Loucy (cell line): Measurements from ENCODE around the gene ACIN1.

Source experiments
- H2AFZ ChIP-seq: fragments of 200-600 bp; sonication (generic); 2 replicates; pipeline ENCODE4 v1.6.0; 2016; ENCODE audit warnings: antibody characterized with exemption, mild to moderate bottlenecking, low read length, moderate library complexity
- H3F3A ChIP-seq: fragments of 200-600 bp; 2 replicates; pipeline ENCODE4 v1.6.0; 2016; ENCODE audit warnings: antibody characterized with exemption, low read depth, mild to moderate bottlenecking
- H3K27me3 ChIP-seq: fragments of 200-600 bp; sonication (generic); 2 replicates; pipeline ENCODE4 v1.6.1; 2014; ENCODE audit warnings: low read length, mild to moderate bottlenecking; ENCODE audit not compliant: insufficient read depth, poor library complexity, severe bottlenecking
- H3K36me3 ChIP-seq: fragments of 200-600 bp; sonication (generic); 2 replicates; pipeline ENCODE4 v1.6.1; 2016; ENCODE audit warnings: low read length; ENCODE audit not compliant: insufficient read depth
- H3K4me1 ChIP-seq: fragments of 200-600 bp; sonication (generic); 2 replicates; pipeline ENCODE4 v1.5.1; 2014; ENCODE audit warnings: low read length, mild to moderate bottlenecking; ENCODE audit not compliant: insufficient read depth, poor library complexity, severe bottlenecking
- H3K4me2 ChIP-seq: fragments of 200-600 bp; sonication (generic); 2 replicates; pipeline ENCODE4 v1.6.0; 2014; ENCODE audit warnings: antibody characterized with exemption, low read length, low read depth, mild to moderate bottlenecking; ENCODE audit not compliant: poor library complexity, severe bottlenecking
- H3K4me3 ChIP-seq: fragments of 200-600 bp; sonication (generic); 2 replicates; pipeline ENCODE4 v1.5.1; 2014; ENCODE audit warnings: low read length, mild to moderate bottlenecking, mixed read lengths; ENCODE audit not compliant: poor library complexity, severe bottlenecking
- H3K79me2 ChIP-seq: fragments of 200-600 bp; sonication (generic); 2 replicates; pipeline ENCODE4 v1.6.1; 2014; ENCODE audit warnings: low read length; ENCODE audit not compliant: insufficient read depth
- H3K9ac ChIP-seq: fragments of 200-600 bp; sonication (generic); 2 replicates; pipeline ENCODE4 v1.6.0; 2014; ENCODE audit warnings: mild to moderate bottlenecking, low read depth, low read length, moderate library complexity; ENCODE audit not compliant: poor library complexity, severe bottlenecking
- H3K9me2 ChIP-seq: fragments of 200-600 bp; sonication (generic); replicated peaks from 2 replicates; pipeline ENCODE4 v1.6.1; 2016; ENCODE audit warnings: low read depth, low read length, mixed read lengths
- H3K9me3 ChIP-seq: fragments of 200-600 bp; sonication (generic); 2 replicates; pipeline ENCODE4 v1.6.1; 2014; ENCODE audit warnings: mild to moderate bottlenecking, antibody characterized with exemption, low read length, low read depth; ENCODE audit not compliant: insufficient read depth
- H4K20me1 ChIP-seq: fragments of 200-600 bp; sonication (generic); 2 replicates; pipeline ENCODE4 v1.6.0; 2014; ENCODE audit warnings: antibody characterized with exemption, low read length, mild to moderate bottlenecking; ENCODE audit not compliant: insufficient read depth, poor library complexity, severe bottlenecking
- CTCF ChIP-seq: fragments of 200-600 bp; sonication (generic); conservative IDR thresholded peaks from 2 replicates; pipeline ENCODE4 v1.5.1; 2014; ENCODE audit warnings: mild to moderate bottlenecking, antibody characterized with exemption, low read length
- EZH2phosphoT487 ChIP-seq: fragments of 200-600 bp; IDR thresholded peaks from 2 replicates; pipeline ENCODE4 v1.6.1; 2018; ENCODE audit warnings: antibody characterized with exemption, mild to moderate bottlenecking, moderate library complexity, borderline replicate concordance

ACIN1 gene

GRCh38 chr14:23137813-23138535 is 43.0 kb upstream of the ACIN1 start:
- no peak for TF ChIP-seq EZH2phosphoT487
- no peak overlapping the region for H2AFZ ChIP-seq
- no peaks in the 10 kb centered on the region for H3K27me3 ChIP-seq
- H3K4me2 ChIP-seq, result no peak overlapping the region
- H4K20me1 ChIP-seq, result no peaks in the 10 kb centered on the region
- no peak overlapping the region for H3K9ac ChIP-seq
- no peaks in the 10 kb centered on the region for H3K9me3 ChIP-seq
- no peaks in the 10 kb centered on the region for H3K79me2 ChIP-seq
- no peaks in the 10 kb centered on the region for H3F3A ChIP-seq
- no peaks in the 10 kb centered on the region for H3K9me2 ChIP-seq
- H3K36me3 ChIP-seq, result no peaks in the 10 kb centered on the region
- no peaks in the 10 kb centered on the region for H3K4me1 ChIP-seq
- no peak overlapping the region for H3K4me3 ChIP-seq

GRCh38 chr14:23137192-23137812 is 42.4 kb upstream of the ACIN1 start:
- no peaks in the 10 kb centered on the region for H3K36me3 ChIP-seq
- TF ChIP-seq CTCF (no peak), EZH2phosphoT487 (no peak)

DNA sequence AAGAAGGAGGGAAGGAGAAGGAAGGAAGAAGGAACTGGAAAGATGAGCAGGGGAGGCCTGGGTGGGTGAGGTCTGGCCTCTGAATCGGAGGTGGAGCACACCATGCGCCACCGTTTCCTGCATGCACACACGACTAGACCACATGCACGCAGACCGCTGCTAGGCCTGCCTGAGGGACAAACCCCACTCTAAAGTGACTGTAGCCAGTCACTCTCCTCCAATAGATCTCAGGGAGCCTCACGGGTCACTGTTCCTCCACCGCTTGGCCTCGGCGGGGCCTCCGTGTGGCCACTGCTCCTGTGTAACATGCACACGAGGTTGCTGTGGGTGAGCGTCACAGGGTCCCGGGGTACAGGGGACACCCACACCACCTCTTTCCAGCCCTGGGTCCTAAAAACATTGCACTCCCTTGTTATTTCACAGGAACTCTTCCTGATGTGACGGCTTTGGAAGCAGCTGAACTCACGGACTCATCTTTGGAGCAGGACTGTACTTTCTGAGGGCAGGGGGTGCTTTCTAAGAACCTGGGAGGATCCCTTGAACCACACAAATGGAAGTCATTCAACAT is 41.7 kb upstream of the ACIN1 start:
- H3K9me2 ChIP-seq, result no peaks in the 10 kb centered on the region
- no peak overlapping the region for H3K4me2 ChIP-seq
- H3K9ac ChIP-seq, result no peak overlapping the region
- no peaks in the 10 kb centered on the region for H3K9me3 ChIP-seq
- no peaks in the 10 kb centered on the region for H3K36me3 ChIP-seq
- H3K4me1 ChIP-seq, result no peaks in the 10 kb centered on the region
- no peak overlapping the region for H2AFZ ChIP-seq
- no peaks in the 10 kb centered on the region for H4K20me1 ChIP-seq
- H3K27me3 ChIP-seq, result no peaks in the 10 kb centered on the region
- TF ChIP-seq EZH2phosphoT487, result no peak
- TF ChIP-seq CTCF, result no peak
- H3K4me3 ChIP-seq, result no peak overlapping the region
- no peaks in the 10 kb centered on the region for H3F3A ChIP-seq
- no peaks in the 10 kb centered on the region for H3K79me2 ChIP-seq

More at GRCh38 chr14:23137192-23137812, 42.4 kb upstream of the ACIN1 start:
- no peaks in the 10 kb centered on the region for H3K9me2 ChIP-seq
- no peaks in the 10 kb centered on the region for H3K27me3 ChIP-seq
- no peaks in the 10 kb centered on the region for H4K20me1 ChIP-seq
- no peak overlapping the region for H3K9ac ChIP-seq
- no peak overlapping the region for H2AFZ ChIP-seq
- no peaks in the 10 kb centered on the region for H3K4me1 ChIP-seq
- H3F3A ChIP-seq, result no peaks in the 10 kb centered on the region
- no peaks in the 10 kb centered on the region for H3K9me3 ChIP-seq
- H3K4me3 ChIP-seq, result no peak overlapping the region
- no peaks in the 10 kb centered on the region for H3K79me2 ChIP-seq
- no peak overlapping the region for H3K4me2 ChIP-seq
